ENCODE data around the gene AKT1S1.

The AKT1S1 gene

GRCh38 chr19:49853852-49854377, 23.2 kb downstream of the AKT1S1 start:
- no peak for DNase-seq (ENCODE audit: low read depth)

GRCh38 chr19:49852631-49853126, 24.5 kb downstream of the AKT1S1 start:
- no peak for DNase-seq (ENCODE audit: low read depth)

- DNase-seq (ENCODE audit: low read depth), result no peak
Observed at GRCh38 chr19:49851456-49852259, 25.5 kb downstream of the AKT1S1 start.

- DNase-seq (ENCODE audit: low read depth), result peak; percentile 40
Observed at GRCh38 chr19:49850487-49851342, 26.4 kb downstream of the AKT1S1 start, which contains the start of gene PTOV1. PTOV1 (plus strand) TSS chr19:49851159.

GRCh38 chr19:49850221-49850486, 27.0 kb downstream of the AKT1S1 start:
- no peak for DNase-seq (ENCODE audit: low read depth)

- no peak for DNase-seq (ENCODE audit: low read depth)
Observed at GRCh38 chr19:49849433-49850220, 27.5 kb downstream of the AKT1S1 start.

- DNase-seq (ENCODE audit: low read depth), result no peak
Observed at GRCh38 chr19:49848938-49849337, 28.2 kb downstream of the AKT1S1 start.

GRCh38 chr19:49847731-49848696, 29.1 kb downstream of the AKT1S1 start:
- peak; percentile 64 for DNase-seq (ENCODE audit: low read depth)

GRCh38 chr19:49846408-49846807, 30.7 kb downstream of the AKT1S1 start:
- DNase-seq (ENCODE audit: low read depth), result no peak

GRCh38 chr19:49845414-49845813, 31.7 kb downstream of the AKT1S1 start:
- DNase-seq (ENCODE audit: low read depth), result no peak

- DNase-seq (ENCODE audit: low read depth), result no peak
Observed at GRCh38 chr19:49844138-49845095, 32.7 kb downstream of the AKT1S1 start.

- DNase-seq (ENCODE audit: low read depth), result no peak
Observed at GRCh38 chr19:49843265-49843664, 33.9 kb downstream of the AKT1S1 start.

GRCh38 chr19:49840736-49841249, 36.4 kb downstream of the AKT1S1 start:
- no peak for DNase-seq (ENCODE audit: low read depth)

GRCh38 chr19:49840321-49840720, 36.8 kb downstream of the AKT1S1 start:
- DNase-seq (ENCODE audit: low read depth), result no peak

GRCh38 chr19:49839713-49840112, 37.4 kb downstream of the AKT1S1 start:
- no peak for DNase-seq (ENCODE audit: low read depth)

- DNase-seq (ENCODE audit: low read depth), result no peak
Observed at GRCh38 chr19:49838885-49839588, 38.1 kb downstream of the AKT1S1 start.

- DNase-seq (ENCODE audit: low read depth), result no peak
Observed at GRCh38 chr19:49837425-49837824, 39.7 kb downstream of the AKT1S1 start.

- DNase-seq (ENCODE audit: low read depth), result no peak
Observed at GRCh38 chr19:49837009-49837310, 40.2 kb downstream of the AKT1S1 start.

All from GM04503 (cell line).